Measurements from ENCODE around the gene PRKN.

Gene PRKN

DNA sequence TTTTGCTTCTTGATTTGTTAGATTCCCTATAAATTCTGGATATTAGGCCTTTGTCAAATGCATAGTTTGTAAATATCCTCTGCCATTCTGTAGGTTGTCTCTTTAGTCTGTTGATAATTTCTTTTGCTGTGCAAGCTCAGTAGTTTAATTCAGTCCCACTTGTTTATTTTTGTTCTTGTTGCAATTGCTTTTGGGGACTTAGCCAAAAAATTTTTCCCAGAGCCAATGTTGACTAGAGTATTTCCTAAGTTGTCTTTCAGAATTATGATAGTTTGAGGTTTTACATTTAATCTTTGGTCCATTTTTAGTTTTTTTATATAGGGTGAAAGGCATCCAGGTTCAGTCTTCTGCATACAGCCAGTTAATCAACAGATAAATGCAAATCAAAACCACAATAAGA is 96.0 kb downstream of the PRKN start:
- no peak overlapping the region for H3K27ac ChIP-seq (ENCODE audit: low read depth, low read length)
- H3K9ac ChIP-seq (ENCODE audit: low read length in 5 of 5) = no peak overlapping the region
- H3K4me3 ChIP-seq (ENCODE audit: low read depth in 1 of 5, low read length in 5 of 5) = no peak overlapping the region
- H3K4me1 ChIP-seq (ENCODE audit: control insufficient read depth in 5 of 5, insufficient read depth in 5 of 5, low read length in 5 of 5) = peaks cover 0 to 10% (median 3%) of the 10 kb centered on the region in 5 donors
- H3K27me3 ChIP-seq (ENCODE audit: control insufficient read depth in 5 of 5, insufficient read depth in 4 of 5, low read length in 5 of 5) = no peaks in the 10 kb centered on the region
- peaks cover 0 to 8% (median 0%) of the 10 kb centered on the region in 5 donors for H3K9me3 ChIP-seq (ENCODE audit: control insufficient read depth in 5 of 5, low read length in 5 of 5)
- no peaks in the 10 kb centered on the region for H3K36me3 ChIP-seq (ENCODE audit: control insufficient read depth in 5 of 5, insufficient read depth in 5 of 5, low read length in 5 of 5)

DNA sequence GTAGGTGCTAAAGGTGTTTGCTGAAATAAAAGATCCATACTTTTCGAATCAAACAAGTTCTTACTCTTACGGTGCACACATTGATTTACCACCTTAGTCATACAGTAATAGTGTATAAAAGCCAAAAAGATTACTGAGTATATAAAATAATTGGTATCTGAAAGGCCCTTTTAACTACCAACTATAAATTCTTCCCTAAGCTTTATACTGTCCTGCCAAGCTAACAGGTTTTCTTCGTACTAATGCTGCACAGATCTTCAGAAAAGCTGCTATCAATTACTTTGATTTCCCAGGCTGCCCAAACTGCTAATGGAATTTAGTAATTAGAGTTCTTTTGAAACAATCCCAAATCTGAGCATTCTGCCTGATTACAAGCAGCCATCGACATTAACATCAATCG is 97.5 kb downstream of the PRKN start:
- peaks cover 0 to 5% (median 0%) of the 10 kb centered on the region in 5 donors for H3K4me1 ChIP-seq (ENCODE audit: control insufficient read depth in 5 of 5, insufficient read depth in 5 of 5, low read length in 5 of 5)
- H3K27me3 ChIP-seq (ENCODE audit: control insufficient read depth in 5 of 5, insufficient read depth in 4 of 5, low read length in 5 of 5) = no peaks in the 10 kb centered on the region
- no peak overlapping the region for H3K4me3 ChIP-seq (ENCODE audit: low read depth in 1 of 5, low read length in 5 of 5)
- peaks cover 0 to 8% (median 0%) of the 10 kb centered on the region in 5 donors for H3K9me3 ChIP-seq (ENCODE audit: control insufficient read depth in 5 of 5, low read length in 5 of 5)
- H3K27ac ChIP-seq (ENCODE audit: low read depth, low read length) = no peak overlapping the region
- H3K9ac ChIP-seq (ENCODE audit: low read length in 5 of 5) = no peak overlapping the region
- no peaks in the 10 kb centered on the region for H3K36me3 ChIP-seq (ENCODE audit: control insufficient read depth in 5 of 5, insufficient read depth in 5 of 5, low read length in 5 of 5)

DNA sequence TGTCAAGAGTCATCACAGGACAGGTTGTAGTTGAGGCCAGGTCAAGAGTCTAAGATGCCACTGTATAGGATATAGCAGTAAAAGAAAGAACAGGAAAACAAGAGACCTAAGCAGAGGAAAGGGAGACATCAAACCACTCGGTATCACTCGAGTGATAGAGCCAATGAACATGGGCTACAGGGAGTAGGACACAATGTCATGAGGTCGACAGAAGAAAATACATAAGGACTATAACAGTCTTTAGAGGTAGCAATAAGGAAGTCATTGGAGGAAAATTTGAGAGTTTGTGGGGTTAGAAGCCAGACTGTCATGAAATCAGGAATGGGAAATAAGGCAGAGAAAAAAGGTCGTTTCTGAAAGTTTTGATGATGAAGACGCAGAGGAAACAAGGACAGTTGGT is 99.7 kb downstream of the PRKN start:
- Histone ChIP-seq H3K27me3 (ENCODE audit: control insufficient read depth in 5 of 5, insufficient read depth in 4 of 5, low read length in 5 of 5) (no peaks in the 10 kb centered on the region), H3K27ac (ENCODE audit: low read depth, low read length) (no peak overlapping the region), H3K36me3 (ENCODE audit: control insufficient read depth in 5 of 5, insufficient read depth in 5 of 5, low read length in 5 of 5) (no peaks in the 10 kb centered on the region), H3K9ac (ENCODE audit: low read length in 5 of 5) (no peak overlapping the region), H3K9me3 (ENCODE audit: control insufficient read depth in 5 of 5, low read length in 5 of 5) (peaks cover 0 to 8% (median 0%) of the 10 kb centered on the region in 5 donors), H3K4me1 (ENCODE audit: control insufficient read depth in 5 of 5, insufficient read depth in 5 of 5, low read length in 5 of 5) (peaks cover 0 to 5% (median 0%) of the 10 kb centered on the region in 5 donors), H3K4me3 (ENCODE audit: low read depth in 1 of 5, low read length in 5 of 5) (no peak overlapping the region)

DNA sequence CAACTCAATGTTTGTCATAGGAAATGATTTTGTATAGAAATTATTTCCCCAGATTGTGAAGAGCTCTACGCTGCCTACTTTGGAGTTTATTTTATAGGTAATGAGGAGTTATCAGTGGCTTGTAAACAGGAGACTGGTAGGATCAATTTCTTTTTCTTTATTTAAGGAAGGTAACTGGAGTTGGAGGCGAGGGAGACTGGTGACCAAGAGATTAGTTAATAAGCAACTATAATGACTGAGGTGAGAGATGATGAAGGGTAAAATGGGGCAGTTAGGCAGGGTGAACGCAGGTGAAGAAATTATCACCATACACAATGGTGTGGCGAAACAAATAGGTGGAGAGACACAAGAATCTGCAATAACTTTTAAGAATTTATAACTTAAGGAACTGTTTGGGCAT is 100.2 kb downstream of the PRKN start:
- H3K4me1 ChIP-seq (ENCODE audit: control insufficient read depth in 5 of 5, insufficient read depth in 5 of 5, low read length in 5 of 5) = peaks cover 0 to 8% (median 0%) of the 10 kb centered on the region in 5 donors
- H3K9ac ChIP-seq (ENCODE audit: low read length in 5 of 5) = no peak overlapping the region

DNA sequence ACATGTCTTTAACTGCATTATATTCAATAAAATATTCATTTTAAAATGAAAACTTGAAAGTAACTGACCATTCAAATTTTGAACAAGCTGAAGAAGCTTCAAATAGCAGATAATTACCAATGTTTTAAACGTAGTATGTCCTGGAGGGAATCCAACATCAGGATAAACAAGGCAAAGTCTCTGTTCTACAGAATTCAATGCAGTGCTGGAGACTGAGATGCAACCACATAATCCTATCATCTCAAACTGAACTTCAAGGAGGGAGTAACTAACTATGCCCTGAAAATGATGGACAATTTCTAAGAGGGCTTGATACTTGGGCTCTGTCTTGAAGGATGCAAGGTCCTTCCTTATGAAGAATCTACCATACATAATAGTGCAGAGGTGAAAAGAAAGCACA is 100.7 kb downstream of the PRKN start:
- Histone ChIP-seq H3K9me3 (ENCODE audit: control insufficient read depth in 5 of 5, low read length in 5 of 5) (peaks cover 0 to 8% (median 0%) of the 10 kb centered on the region in 5 donors), H3K27ac (ENCODE audit: low read depth, low read length) (no peak overlapping the region), H3K27me3 (ENCODE audit: control insufficient read depth in 5 of 5, insufficient read depth in 4 of 5, low read length in 5 of 5) (no peaks in the 10 kb centered on the region), H3K9ac (ENCODE audit: low read length in 5 of 5) (no peak overlapping the region), H3K36me3 (ENCODE audit: control insufficient read depth in 5 of 5, insufficient read depth in 5 of 5, low read length in 5 of 5) (no peaks in the 10 kb centered on the region), H3K4me3 (ENCODE audit: low read depth in 1 of 5, low read length in 5 of 5) (no peak overlapping the region), H3K4me1 (ENCODE audit: control insufficient read depth in 5 of 5, insufficient read depth in 5 of 5, low read length in 5 of 5) (peaks cover 0 to 9% (median 0%) of the 10 kb centered on the region in 5 donors)

More for the DNA sequence above, 100.2 kb downstream of the PRKN start:
- Histone ChIP-seq H3K27ac (ENCODE audit: low read depth, low read length) (no peak overlapping the region), H3K27me3 (ENCODE audit: control insufficient read depth in 5 of 5, insufficient read depth in 4 of 5, low read length in 5 of 5) (no peaks in the 10 kb centered on the region), H3K4me3 (ENCODE audit: low read depth in 1 of 5, low read length in 5 of 5) (no peak overlapping the region), H3K9me3 (ENCODE audit: control insufficient read depth in 5 of 5, low read length in 5 of 5) (peaks cover 0 to 8% (median 0%) of the 10 kb centered on the region in 5 donors), H3K36me3 (ENCODE audit: control insufficient read depth in 5 of 5, insufficient read depth in 5 of 5, low read length in 5 of 5) (no peaks in the 10 kb centered on the region)

DNA sequence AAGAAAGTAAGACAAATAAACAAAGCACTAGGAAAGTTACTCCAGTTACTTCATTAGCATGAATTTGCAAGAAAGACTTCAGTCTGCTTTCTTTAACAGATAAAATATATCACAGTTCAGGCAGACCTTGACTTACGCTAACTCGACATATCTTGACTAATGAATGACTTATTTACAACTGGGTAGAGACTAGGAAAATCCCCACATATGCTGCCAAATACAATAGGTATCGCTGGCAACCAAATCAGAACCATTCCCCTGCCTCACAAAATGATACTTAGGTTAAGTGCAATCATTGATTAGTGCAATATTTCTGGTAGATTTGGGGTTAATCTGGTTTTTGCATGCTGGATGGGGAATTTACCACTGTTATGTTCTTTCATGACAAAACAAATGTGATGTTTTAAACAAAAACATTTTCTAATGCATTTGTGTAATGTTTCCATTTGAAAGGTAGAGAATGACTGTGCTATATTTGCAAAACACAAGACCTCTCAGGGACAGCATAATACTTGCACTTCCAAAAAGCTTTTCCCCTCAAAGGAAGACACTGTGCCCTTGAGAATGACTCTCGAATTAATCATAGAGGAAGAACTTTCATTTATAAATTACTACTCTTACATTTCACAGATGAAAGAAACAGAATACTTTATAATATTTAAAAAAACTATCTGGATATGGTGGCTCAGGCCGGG is 101.6 kb downstream of the PRKN start:
- H3K27me3 ChIP-seq (ENCODE audit: control insufficient read depth in 5 of 5, insufficient read depth in 4 of 5, low read length in 5 of 5) = no peaks in the 10 kb centered on the region
- no peak overlapping the region for H3K27ac ChIP-seq (ENCODE audit: low read depth, low read length)
- no peak overlapping the region for H3K4me3 ChIP-seq (ENCODE audit: low read depth in 1 of 5, low read length in 5 of 5)
- no peaks in the 10 kb centered on the region for H3K36me3 ChIP-seq (ENCODE audit: control insufficient read depth in 5 of 5, insufficient read depth in 5 of 5, low read length in 5 of 5)
- H3K4me1 ChIP-seq (ENCODE audit: control insufficient read depth in 5 of 5, insufficient read depth in 5 of 5, low read length in 5 of 5) = peaks cover 0 to 8% (median 0%) of the 10 kb centered on the region in 5 donors
- no peak overlapping the region for H3K9ac ChIP-seq (ENCODE audit: low read length in 5 of 5)
- H3K9me3 ChIP-seq (ENCODE audit: control insufficient read depth in 5 of 5, low read length in 5 of 5) = peaks cover 0 to 3% (median 0%) of the 10 kb centered on the region in 5 donors

DNA sequence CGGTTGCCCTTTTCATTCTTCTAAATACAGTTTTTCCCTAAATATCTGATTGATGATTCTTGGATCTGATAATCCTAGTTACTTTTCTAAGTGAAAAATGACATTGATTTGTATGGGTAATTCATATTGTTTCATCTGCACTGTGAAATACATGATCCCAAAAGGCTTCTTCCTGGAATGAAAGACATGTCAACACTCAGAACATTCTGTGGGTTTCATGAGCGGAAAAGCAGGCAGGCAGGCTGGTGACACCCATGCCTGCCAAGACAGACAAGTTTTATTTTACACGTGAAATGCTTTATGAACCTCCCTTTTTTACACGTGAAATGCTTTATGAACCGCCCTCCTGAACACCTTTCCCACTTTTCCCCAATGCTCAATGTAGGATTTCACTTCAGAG is 105.0 kb downstream of the PRKN start:
- peaks cover 0 to 14% (median 0%) of the 10 kb centered on the region in 5 donors for H3K4me1 ChIP-seq (ENCODE audit: control insufficient read depth in 5 of 5, insufficient read depth in 5 of 5, low read length in 5 of 5)
- H3K4me3 ChIP-seq (ENCODE audit: low read depth in 1 of 5, low read length in 5 of 5) = no peak overlapping the region
- H3K36me3 ChIP-seq (ENCODE audit: control insufficient read depth in 5 of 5, insufficient read depth in 5 of 5, low read length in 5 of 5) = no peaks in the 10 kb centered on the region
- no peak overlapping the region for H3K27ac ChIP-seq (ENCODE audit: low read depth, low read length)
- H3K9me3 ChIP-seq (ENCODE audit: control insufficient read depth in 5 of 5, low read length in 5 of 5) = no peaks in the 10 kb centered on the region
- no peaks in the 10 kb centered on the region for H3K27me3 ChIP-seq (ENCODE audit: control insufficient read depth in 5 of 5, insufficient read depth in 4 of 5, low read length in 5 of 5)
- H3K9ac ChIP-seq (ENCODE audit: low read length in 5 of 5) = no peak overlapping the region

DNA sequence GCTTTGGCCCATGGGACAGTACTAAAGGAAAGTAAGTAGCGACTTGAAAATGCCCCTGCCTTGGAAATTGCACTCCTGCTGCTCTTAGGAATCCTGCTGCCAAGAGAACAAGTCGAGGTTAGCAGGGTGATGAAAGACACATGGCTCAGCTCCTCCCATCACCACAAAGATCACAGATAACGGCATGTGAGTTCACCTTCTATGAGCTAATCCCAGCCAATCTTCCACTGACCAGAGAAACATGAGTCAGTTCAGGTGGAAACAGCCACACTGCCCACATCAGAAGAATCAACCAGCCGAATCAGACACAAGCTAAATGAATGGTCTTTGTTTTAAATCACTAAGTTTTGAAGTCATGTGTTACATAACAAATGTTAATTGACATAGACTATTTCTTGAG is 106.3 kb downstream of the PRKN start:
- Histone ChIP-seq H3K9me3 (ENCODE audit: control insufficient read depth in 5 of 5, low read length in 5 of 5) (no peaks in the 10 kb centered on the region), H3K4me1 (ENCODE audit: control insufficient read depth in 5 of 5, insufficient read depth in 5 of 5, low read length in 5 of 5) (peaks cover 0 to 17% (median 0%) of the 10 kb centered on the region in 5 donors), H3K27me3 (ENCODE audit: control insufficient read depth in 5 of 5, insufficient read depth in 4 of 5, low read length in 5 of 5) (no peaks in the 10 kb centered on the region), H3K9ac (ENCODE audit: low read length in 5 of 5) (no peak overlapping the region), H3K27ac (ENCODE audit: low read depth, low read length) (no peak overlapping the region), H3K4me3 (ENCODE audit: low read depth in 1 of 5, low read length in 5 of 5) (no peak overlapping the region), H3K36me3 (ENCODE audit: control insufficient read depth in 5 of 5, insufficient read depth in 5 of 5, low read length in 5 of 5) (no peaks in the 10 kb centered on the region)

DNA sequence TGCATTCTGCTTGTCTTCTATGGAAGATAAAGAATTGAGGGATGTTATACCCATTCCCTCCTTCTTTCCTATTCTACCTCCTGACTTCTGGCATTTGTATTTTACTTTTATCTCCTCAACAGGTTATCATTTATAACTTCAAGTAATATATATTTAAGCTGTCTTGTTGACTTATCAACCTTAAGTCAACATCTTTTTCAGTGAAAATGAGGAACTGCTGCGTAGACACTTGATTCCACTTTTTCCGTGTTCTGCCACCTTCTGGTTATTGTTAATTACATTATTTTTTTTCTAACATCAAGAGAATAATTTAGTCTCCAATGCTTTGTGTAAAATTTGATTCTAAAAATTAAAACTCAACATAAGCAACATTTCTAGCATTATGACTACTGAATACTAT is 107.5 kb downstream of the PRKN start:
- no peak overlapping the region for H3K27ac ChIP-seq (ENCODE audit: low read depth, low read length)
- no peak overlapping the region for H3K9ac ChIP-seq (ENCODE audit: low read length in 5 of 5)
- peaks cover 3 to 27% (median 9%) of the 10 kb centered on the region in 5 donors for H3K4me1 ChIP-seq (ENCODE audit: control insufficient read depth in 5 of 5, insufficient read depth in 5 of 5, low read length in 5 of 5)
- H3K27me3 ChIP-seq (ENCODE audit: control insufficient read depth in 5 of 5, insufficient read depth in 4 of 5, low read length in 5 of 5) = no peaks in the 10 kb centered on the region
- no peak overlapping the region for H3K4me3 ChIP-seq (ENCODE audit: low read depth in 1 of 5, low read length in 5 of 5)
- H3K9me3 ChIP-seq (ENCODE audit: control insufficient read depth in 5 of 5, low read length in 5 of 5) = no peaks in the 10 kb centered on the region
- no peaks in the 10 kb centered on the region for H3K36me3 ChIP-seq (ENCODE audit: control insufficient read depth in 5 of 5, insufficient read depth in 5 of 5, low read length in 5 of 5)

DNA sequence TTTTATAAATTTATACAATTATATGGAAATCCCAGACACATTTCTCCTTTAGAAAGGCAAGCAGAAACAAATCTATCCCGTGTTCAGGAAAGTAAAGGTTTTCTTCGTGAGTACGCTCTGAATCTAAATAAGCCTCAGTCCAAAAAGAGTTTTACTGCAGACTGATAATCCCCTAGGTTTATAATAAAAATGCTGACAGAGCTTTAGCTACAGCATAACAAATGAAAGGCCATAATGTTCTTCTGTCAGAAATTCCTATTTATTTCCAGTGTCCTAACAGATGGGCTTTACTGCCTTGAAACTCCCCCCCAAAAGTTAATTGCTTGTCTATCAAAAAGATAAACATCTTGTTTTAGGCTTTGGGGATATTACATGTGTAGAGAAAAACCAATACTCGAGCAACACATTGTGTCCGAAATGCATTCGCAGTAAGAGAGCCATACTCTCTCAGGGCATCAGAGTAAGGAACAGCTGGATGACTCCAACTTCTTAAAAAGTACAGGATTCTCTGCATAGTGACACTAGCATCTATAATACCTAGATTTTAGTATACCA is 109.0 kb downstream of the PRKN start:
- no peaks in the 10 kb centered on the region for H3K36me3 ChIP-seq (ENCODE audit: control insufficient read depth in 5 of 5, insufficient read depth in 5 of 5, low read length in 5 of 5)
- no peaks in the 10 kb centered on the region for H3K9me3 ChIP-seq (ENCODE audit: control insufficient read depth in 5 of 5, low read length in 5 of 5)
- H3K4me3 ChIP-seq (ENCODE audit: low read depth in 1 of 5, low read length in 5 of 5) = no peak overlapping the region
- H3K9ac ChIP-seq (ENCODE audit: low read length in 5 of 5) = no peak overlapping the region
- H3K27ac ChIP-seq (ENCODE audit: low read depth, low read length) = no peak overlapping the region
- no peaks in the 10 kb centered on the region for H3K27me3 ChIP-seq (ENCODE audit: control insufficient read depth in 5 of 5, insufficient read depth in 4 of 5, low read length in 5 of 5)
- H3K4me1 ChIP-seq (ENCODE audit: control insufficient read depth in 5 of 5, insufficient read depth in 5 of 5, low read length in 5 of 5) = peaks cover 3 to 31% (median 13%) of the 10 kb centered on the region in 5 donors
